Nephron progenitor cell (in vitro differentiated cells): ENCODE results near the gene LHX5.

Experiments
- DNase-seq: peaks from one replicate; pipeline ENCODE4 v3.0.0; 2021
- H3K27ac Mint-ChIP-seq: 2 replicates; pipeline ENCODE4 v1.8.0; 2021; ENCODE audit warnings: mild to moderate bottlenecking, moderate library complexity, mixed read lengths
- H3K27me3 Mint-ChIP-seq: 2 replicates; pipeline ENCODE4 v1.8.0; 2021; ENCODE audit warnings: mild to moderate bottlenecking, low read depth, mixed read lengths; ENCODE audit not compliant: poor library complexity
- H3K36me3 Mint-ChIP-seq: 2 replicates; pipeline ENCODE4 v1.8.0; 2021; ENCODE audit warnings: low read depth, mixed read lengths
- H3K4me1 Mint-ChIP-seq: 2 replicates; pipeline ENCODE4 v1.8.0; 2021; ENCODE audit warnings: mixed read lengths
- H3K4me3 Mint-ChIP-seq: 2 replicates; pipeline ENCODE4 v1.8.0; 2021; ENCODE audit warnings: mild to moderate bottlenecking, moderate library complexity, mixed read lengths
- H3K9me3 Mint-ChIP-seq: 2 replicates; pipeline ENCODE4 v1.8.0; 2021; ENCODE audit warnings: mild to moderate bottlenecking, moderate library complexity, mixed read lengths
- CTCF ChIP-seq: fragments of 200-600 bp; sonication (generic); IDR thresholded peaks from 2 replicates; pipeline ENCODE4 v1.5.0; 2021; ENCODE audit warnings: antibody characterized with exemption

The LHX5 gene

GRCh38 chr12:113453330-113453729 is 18.3 kb downstream of the LHX5 start:
- Mint-ChIP-seq H3K27me3 (peaks cover 44% of the 10 kb centered on the region), H3K4me3 (no peak overlapping the region), H3K9me3 (no peaks in the 10 kb centered on the region), H3K27ac (no peak overlapping the region), H3K4me1 (peaks cover 7% of the 10 kb centered on the region), H3K36me3 (no peaks in the 10 kb centered on the region)
- DNase-seq = no peak
- no peak for TF ChIP-seq CTCF

- no peak for TF ChIP-seq CTCF
- Mint-ChIP-seq H3K27me3 (peaks cover 38% of the 10 kb centered on the region), H3K4me1 (peaks cover 8% of the 10 kb centered on the region), H3K27ac (no peak overlapping the region), H3K36me3 (no peaks in the 10 kb centered on the region), H3K9me3 (no peaks in the 10 kb centered on the region), H3K4me3 (no peak overlapping the region)
- no peak for DNase-seq
Measured at GRCh38 chr12:113452458-113452857, 19.2 kb downstream of the LHX5 start.

GRCh38 chr12:113449839-113450238 is 21.8 kb downstream of the LHX5 start:
- Mint-ChIP-seq H3K27ac (no peak overlapping the region), H3K9me3 (peaks cover 4% of the 10 kb centered on the region), H3K4me3 (no peak overlapping the region), H3K27me3 (peaks cover 45% of the 10 kb centered on the region), H3K36me3 (no peaks in the 10 kb centered on the region), H3K4me1 (peaks cover 8% of the 10 kb centered on the region)
- DNase-seq = no peak
- TF ChIP-seq CTCF = no peak

- no peak overlapping the region for H3K4me3 Mint-ChIP-seq
- H3K4me1 Mint-ChIP-seq = peaks cover 8% of the 10 kb centered on the region
- TF ChIP-seq CTCF = no peak
- H3K36me3 Mint-ChIP-seq = no peaks in the 10 kb centered on the region
- no peak for DNase-seq
- H3K27ac Mint-ChIP-seq = no peak overlapping the region
- H3K27me3 Mint-ChIP-seq = peaks cover 46% of the 10 kb centered on the region
- H3K9me3 Mint-ChIP-seq = peaks cover 4% of the 10 kb centered on the region
Measured at GRCh38 chr12:113449299-113449698, 22.4 kb downstream of the LHX5 start.

GRCh38 chr12:113448873-113449272 is 22.8 kb downstream of the LHX5 start:
- no peak overlapping the region for H3K27ac Mint-ChIP-seq
- no peaks in the 10 kb centered on the region for H3K36me3 Mint-ChIP-seq
- no peak overlapping the region for H3K4me3 Mint-ChIP-seq
- peak; percentile 55 for DNase-seq
- peaks cover 8% of the 10 kb centered on the region for H3K4me1 Mint-ChIP-seq
- peaks cover 4% of the 10 kb centered on the region for H3K9me3 Mint-ChIP-seq
- peaks cover 45% of the 10 kb centered on the region for H3K27me3 Mint-ChIP-seq
- TF ChIP-seq CTCF = no peak

- peaks cover 4% of the 10 kb centered on the region for H3K9me3 Mint-ChIP-seq
- H3K27ac Mint-ChIP-seq = no peak overlapping the region
- H3K4me3 Mint-ChIP-seq = no peak overlapping the region
- peaks cover 50% of the 10 kb centered on the region for H3K27me3 Mint-ChIP-seq
- peaks cover 8% of the 10 kb centered on the region for H3K4me1 Mint-ChIP-seq
- H3K36me3 Mint-ChIP-seq = no peaks in the 10 kb centered on the region
- no peak for TF ChIP-seq CTCF
- no peak for DNase-seq
Measured at GRCh38 chr12:113445544-113446171, 26.0 kb downstream of the LHX5 start.
